Natural killer cell treated with Interleukin-12 subunit alpha and Interleukin-12 subunit beta and Interleukin-15 and Interleukin-18, amount 100 ng/mL, for 72 hours (primary cell): Measurements from ENCODE around the gene SEPTIN2. TPM values are rescaled to one million over a fixed set of nuclear protein-coding genes. Genes with fewer than 3 reads are reported as not detected.
"Not testable (repeated sequence)": the region's sequence is repeated elsewhere in the genome, so short reads cannot be mapped to it uniquely, and the experiment has no call there.

Experiments
- ATAC-seq, 2 donors: fragments of 150-1000 bp; cut with Tn5 transposase in 1 of 2; sonication (Bioruptor Pico), chemical (Tn5 transposase) in 1 of 2; 2 replicates each; pipeline ENCODE4 v1.10.0; 2021
- DNase-seq: peaks from one replicate; pipeline ENCODE4 v3.0.0; 2022; ENCODE audit warnings: low spot score
- H3K27ac Mint-ChIP-seq, 2 donors: 1 replicate in 1 of 2; 2 replicates in 1 of 2; pipeline ENCODE4 v1.8.0; 2022; ENCODE audit warnings: mixed read lengths in 2 of 2, mild to moderate bottlenecking in 1 of 2, moderate library complexity in 1 of 2
- H3K27me3 Mint-ChIP-seq, 2 donors: 1 replicate in 1 of 2; 2 replicates in 1 of 2; pipeline ENCODE4 v1.8.0; 2022; ENCODE audit warnings: mixed read lengths in 2 of 2
- H3K36me3 Mint-ChIP-seq: one replicate; pipeline ENCODE4 v1.8.0; 2022; ENCODE audit warnings: mixed read lengths
- H3K4me1 Mint-ChIP-seq, 2 donors: 1 replicate in 1 of 2; 2 replicates in 1 of 2; pipeline ENCODE4 v1.8.0; 2022; ENCODE audit warnings: low read depth in 2 of 2, mixed read lengths in 2 of 2, mild to moderate bottlenecking in 1 of 2
- H3K4me3 Mint-ChIP-seq: one replicate; pipeline ENCODE4 v1.8.0; 2022; ENCODE audit warnings: mixed read lengths
- H3K9me3 Mint-ChIP-seq: 2 replicates; pipeline ENCODE4 v1.8.0; 2022; ENCODE audit warnings: mixed read lengths
- total RNA-seq, 2 donors: library from RNA; stranded (reverse); gene quantifications; one replicate each; pipeline ENCODE4 v1.2.3, GENCODE V29; 2022

Gene SEPTIN2
- total RNA-seq, 2 donors from 2014 or later = 246 to 264 TPM

DNA sequence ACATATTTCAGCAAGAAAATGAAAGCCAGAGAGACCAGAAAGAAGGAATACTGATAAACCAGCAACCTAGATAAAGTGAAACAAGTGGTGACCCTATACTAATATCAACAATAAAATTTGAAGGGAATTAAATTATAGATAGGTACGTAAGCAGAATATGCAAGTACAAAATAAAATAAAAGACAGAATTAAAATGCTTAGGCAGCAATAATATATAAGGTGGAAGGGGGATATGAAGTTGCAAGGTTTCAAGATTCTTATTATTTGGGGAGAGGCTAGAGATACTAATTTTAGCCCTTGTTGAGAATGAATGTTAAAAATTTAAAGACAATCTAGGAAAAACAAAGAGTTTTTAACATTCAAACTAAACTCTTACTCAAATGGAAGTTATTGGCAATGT, 39.8 kb upstream of the SEPTIN2 start:
- no peak overlapping the region for H3K4me3 Mint-ChIP-seq
- H3K27me3 Mint-ChIP-seq = no peaks in the 10 kb centered on the region
- H3K36me3 Mint-ChIP-seq = peaks cover 9% of the 10 kb centered on the region
- H3K9me3 Mint-ChIP-seq = peaks cover 3% of the 10 kb centered on the region
- no peak overlapping the region for H3K27ac Mint-ChIP-seq
- DNase-seq (no peak), ATAC-seq (no peak)
- peaks cover 24 to 32% of the 10 kb centered on the region in 2 donors for H3K4me1 Mint-ChIP-seq

DNA sequence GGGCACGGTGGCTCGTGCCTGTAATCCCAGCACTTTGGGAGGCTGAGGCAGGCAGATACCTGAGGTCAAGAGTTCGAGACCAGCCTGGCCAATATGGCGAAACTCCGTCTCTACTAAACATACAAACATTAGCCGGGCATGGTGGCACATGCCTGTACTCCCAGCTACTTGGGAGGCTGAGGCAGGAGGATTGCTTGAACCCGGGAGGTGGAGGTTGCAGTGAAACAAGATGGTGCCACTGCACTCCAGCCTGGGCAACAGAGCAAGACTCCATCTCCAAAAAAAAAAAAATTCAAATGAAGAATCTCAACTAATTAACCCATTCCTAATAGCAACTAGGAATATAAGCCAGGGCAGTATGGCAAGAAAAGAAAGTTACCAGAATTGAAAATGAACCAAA, 37.4 kb upstream of the SEPTIN2 start:
- not testable (repeated sequence) for H3K36me3 Mint-ChIP-seq, H3K9me3 Mint-ChIP-seq, H3K4me3 Mint-ChIP-seq, H3K27ac Mint-ChIP-seq, H3K27me3 Mint-ChIP-seq, DNase-seq, ATAC-seq
- H3K4me1 Mint-ChIP-seq = peaks cover 21 to 29% of the 10 kb centered on the region in 2 donors

DNA sequence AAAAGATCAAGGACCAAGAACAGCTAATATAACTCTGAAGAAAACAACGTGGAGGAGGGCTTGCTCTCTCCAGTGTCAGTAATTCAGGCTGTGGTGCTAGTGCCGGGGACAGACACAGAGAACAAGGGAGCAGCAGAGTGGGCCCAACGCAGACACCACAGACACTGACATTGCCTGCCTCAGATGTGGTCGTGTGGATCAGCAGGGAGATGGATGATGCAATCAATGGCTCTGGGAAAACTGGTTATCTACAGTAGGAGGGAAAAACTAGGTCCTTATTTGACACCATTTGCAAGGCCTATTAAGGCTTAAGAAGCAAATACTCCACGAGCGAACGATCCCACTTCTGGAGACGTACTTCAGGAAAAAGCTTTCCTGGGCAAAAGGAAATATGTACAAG, 36.3 kb upstream of the SEPTIN2 start:
- ATAC-seq = no peak
- Mint-ChIP-seq H3K27me3 (no peaks in the 10 kb centered on the region), H3K27ac (no peak overlapping the region), H3K9me3 (peaks cover 3% of the 10 kb centered on the region), H3K4me1 (peaks cover 16 to 19% of the 10 kb centered on the region in 2 donors), H3K4me3 (no peak overlapping the region), H3K36me3 (peaks cover 9% of the 10 kb centered on the region)
- DNase-seq = no peak

DNA sequence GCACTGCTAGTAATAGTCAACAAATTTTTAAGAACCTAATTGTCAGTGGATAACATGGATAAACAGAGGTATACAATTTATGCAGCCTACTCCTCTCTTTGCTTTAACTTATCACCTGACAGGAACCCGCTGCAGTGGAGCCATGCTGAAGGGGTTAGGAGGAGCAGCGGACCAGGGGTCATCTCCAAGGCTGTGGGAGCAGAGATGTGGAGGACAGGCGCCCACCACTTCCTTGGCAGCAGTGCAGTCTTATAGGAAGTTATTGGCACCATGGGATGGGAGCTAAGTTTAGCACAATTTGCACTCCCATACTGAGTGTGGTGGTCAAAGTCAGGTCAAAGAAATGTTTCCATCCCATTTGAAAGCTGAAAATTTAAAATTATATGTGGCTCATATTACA, 35.9 kb upstream of the SEPTIN2 start:
- Mint-ChIP-seq H3K4me3 (no peak overlapping the region), H3K9me3 (peaks cover 3% of the 10 kb centered on the region), H3K36me3 (peaks cover 9% of the 10 kb centered on the region), H3K4me1 (peaks cover 15 to 17% of the 10 kb centered on the region in 2 donors), H3K27ac (no peak overlapping the region), H3K27me3 (no peaks in the 10 kb centered on the region)
- no peak for ATAC-seq
- DNase-seq = no peak

DNA sequence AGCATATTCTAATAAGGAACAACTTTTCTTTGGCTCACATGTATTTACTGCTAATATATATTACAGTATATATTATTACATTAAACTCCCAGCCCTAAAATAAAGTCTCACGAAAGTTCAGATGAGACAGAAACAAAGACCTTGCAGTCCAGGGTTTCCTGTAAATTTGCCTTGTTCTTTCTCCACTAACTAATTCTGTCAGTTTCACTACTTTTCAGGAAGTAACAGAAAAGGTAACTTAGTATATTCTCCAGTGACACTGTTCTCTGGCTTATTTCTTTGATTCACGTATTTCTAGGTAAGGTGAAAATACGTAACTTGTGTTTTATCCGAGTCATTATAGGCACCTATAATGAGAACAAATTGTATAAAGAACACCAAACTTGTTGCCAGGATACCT, 35.4 kb upstream of the SEPTIN2 start:
- ATAC-seq = no peak
- Mint-ChIP-seq H3K4me1 (peaks cover 13 to 17% of the 10 kb centered on the region in 2 donors), H3K36me3 (peaks cover 5% of the 10 kb centered on the region), H3K9me3 (peaks cover 3% of the 10 kb centered on the region), H3K4me3 (no peak overlapping the region), H3K27me3 (no peaks in the 10 kb centered on the region), H3K27ac (no peak overlapping the region)
- no peak for DNase-seq

DNA sequence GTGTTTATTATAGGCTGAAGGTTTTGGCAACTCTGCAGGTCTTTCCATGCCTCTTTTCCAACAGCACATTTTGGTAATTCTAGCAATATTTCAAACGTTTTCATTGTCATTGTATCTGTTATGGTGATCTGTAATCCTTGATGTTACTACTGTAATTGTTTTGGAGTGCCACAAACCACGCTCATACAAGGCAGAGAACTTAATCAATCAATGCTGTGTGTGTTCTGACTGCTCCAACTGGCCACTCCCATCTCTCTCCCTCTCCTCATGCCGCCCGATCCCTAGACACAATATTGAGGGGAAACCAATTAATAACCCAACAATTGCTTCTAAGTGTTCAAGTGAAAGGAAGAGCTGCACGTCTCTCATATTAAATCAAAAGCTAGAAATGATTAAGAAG, 33.2 kb upstream of the SEPTIN2 start:
- H3K27ac Mint-ChIP-seq = peak overlapping the region in 1 of 2 donors; percentile 16
- DNase-seq (no peak), ATAC-seq (no peak)
- no peaks in the 10 kb centered on the region for H3K36me3 Mint-ChIP-seq
- no peaks in the 10 kb centered on the region for H3K9me3 Mint-ChIP-seq
- H3K4me3 Mint-ChIP-seq = no peak overlapping the region
- H3K27me3 Mint-ChIP-seq = no peaks in the 10 kb centered on the region
- peaks cover 14 to 17% of the 10 kb centered on the region in 2 donors for H3K4me1 Mint-ChIP-seq

DNA sequence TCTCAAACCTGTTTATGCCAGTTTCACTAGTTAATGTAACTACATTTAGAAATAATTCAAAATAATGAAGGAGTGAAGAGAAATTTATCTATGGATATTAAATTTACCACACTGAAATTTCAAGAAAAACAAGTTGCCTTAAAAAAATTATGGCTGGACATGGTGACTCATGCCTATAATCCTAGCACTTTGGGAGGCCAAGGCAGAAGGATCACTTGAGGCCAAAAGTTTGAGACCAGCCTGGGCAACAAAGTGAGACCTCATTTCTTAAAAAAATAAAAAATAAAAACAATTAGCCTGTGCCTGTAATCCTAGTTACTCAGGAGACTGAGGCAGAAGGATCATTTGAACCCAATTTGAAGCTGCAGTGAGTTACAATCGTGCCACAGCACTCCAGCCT, 30.1 kb upstream of the SEPTIN2 start:
- no peaks in the 10 kb centered on the region for H3K27me3 Mint-ChIP-seq
- no peak overlapping the region for H3K27ac Mint-ChIP-seq
- DNase-seq (no peak), ATAC-seq (no peak)
- H3K4me3 Mint-ChIP-seq = no peak overlapping the region
- H3K36me3 Mint-ChIP-seq = no peaks in the 10 kb centered on the region
- H3K4me1 Mint-ChIP-seq = peaks cover 33 to 43% of the 10 kb centered on the region in 2 donors
- no peaks in the 10 kb centered on the region for H3K9me3 Mint-ChIP-seq

DNA sequence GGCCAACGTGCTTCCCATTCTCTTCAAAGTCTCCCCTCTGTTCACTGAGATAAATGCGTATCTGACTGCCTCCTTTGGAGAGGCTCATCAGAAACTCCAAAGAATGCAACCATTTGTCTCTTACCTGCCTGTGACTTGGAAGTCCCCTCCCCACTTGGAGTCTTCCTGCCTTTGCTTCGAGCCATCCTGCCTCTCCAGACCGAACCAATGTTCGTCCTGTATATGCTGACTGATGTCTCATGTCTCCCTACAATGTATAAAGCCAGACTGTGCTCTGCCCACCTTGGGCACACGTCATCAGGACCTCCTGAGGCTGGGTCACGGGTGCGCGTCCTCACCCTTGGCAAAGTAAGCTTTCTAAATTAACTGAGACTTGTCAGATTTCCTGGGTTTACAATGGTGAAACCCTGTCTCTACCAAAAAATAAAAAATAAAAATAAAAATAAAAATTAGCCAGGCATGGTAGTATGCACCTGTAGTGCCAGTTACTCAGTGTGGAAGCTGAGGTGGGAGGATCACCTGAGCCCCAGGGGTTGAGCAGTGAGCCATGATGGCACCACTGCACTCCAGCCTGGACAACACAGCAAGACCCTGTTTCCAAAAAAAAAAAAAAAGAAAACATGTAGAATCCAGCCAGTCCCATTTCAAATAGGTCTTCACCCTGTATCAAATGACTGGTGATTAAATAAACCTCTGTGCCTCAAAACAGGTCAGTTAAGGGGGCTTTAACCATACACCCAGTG, 29.2 kb upstream of the SEPTIN2 start:
- H3K36me3 Mint-ChIP-seq = no peaks in the 10 kb centered on the region
- no peaks in the 10 kb centered on the region for H3K27me3 Mint-ChIP-seq
- no peaks in the 10 kb centered on the region for H3K9me3 Mint-ChIP-seq
- peaks cover 41 to 53% of the 10 kb centered on the region in 2 donors for H3K4me1 Mint-ChIP-seq
- DNase-seq = no peak
- ATAC-seq = no peak
- H3K4me3 Mint-ChIP-seq = no peak overlapping the region
- H3K27ac Mint-ChIP-seq = no peak overlapping the region

DNA sequence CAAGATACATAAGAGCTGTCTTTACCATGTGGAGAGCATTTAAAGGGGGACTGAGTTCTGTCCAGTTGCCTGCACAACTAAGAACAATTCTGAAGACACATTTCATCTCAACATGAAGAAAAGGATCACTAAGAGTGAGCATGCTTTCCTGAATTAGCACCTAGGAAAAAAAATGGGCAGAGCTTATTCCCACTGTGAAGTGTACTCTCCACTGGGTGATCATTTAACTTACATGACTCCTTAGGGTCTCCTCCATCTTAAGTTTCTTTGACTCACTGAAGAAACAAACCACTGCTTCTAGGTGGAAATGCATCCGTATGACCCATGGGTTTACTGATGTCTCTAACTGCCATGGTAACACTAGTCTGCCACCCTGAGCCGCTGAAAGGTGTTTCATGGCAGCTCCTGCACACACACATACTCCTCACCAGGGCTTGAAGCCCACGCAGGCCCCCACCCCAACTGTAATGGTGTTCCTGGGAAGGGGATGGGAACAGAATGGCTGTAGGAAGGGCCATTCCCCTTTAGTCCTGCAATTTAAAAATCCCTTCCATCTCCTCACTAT, 27.3 kb upstream of the SEPTIN2 start:
- Mint-ChIP-seq H3K27me3 (no peaks in the 10 kb centered on the region), H3K9me3 (no peaks in the 10 kb centered on the region), H3K27ac (no peak overlapping the region), H3K4me1 (peaks cover 39 to 50% of the 10 kb centered on the region in 2 donors), H3K36me3 (no peaks in the 10 kb centered on the region), H3K4me3 (no peak overlapping the region)
- no peak for DNase-seq
- no peak for ATAC-seq

DNA sequence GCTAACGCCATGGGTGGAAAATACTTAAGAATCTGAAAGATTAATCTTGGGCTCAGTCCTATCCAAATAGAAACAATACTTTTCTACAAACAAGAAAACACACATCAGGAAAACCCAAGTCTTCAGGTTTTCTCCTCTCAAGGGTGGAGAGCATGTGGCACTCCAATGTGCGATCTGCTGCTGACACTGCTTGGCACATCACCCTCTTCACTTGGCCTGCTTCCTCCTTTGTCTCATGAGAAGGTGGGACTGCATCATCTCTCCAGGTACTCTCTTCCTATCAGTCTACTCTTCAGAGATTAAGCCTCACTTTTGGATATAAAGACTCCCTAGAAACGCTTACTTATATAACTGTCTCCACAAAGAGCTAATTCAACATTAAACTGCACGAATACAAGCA, 26.7 kb upstream of the SEPTIN2 start:
- no peaks in the 10 kb centered on the region for H3K9me3 Mint-ChIP-seq
- no peak overlapping the region for H3K27ac Mint-ChIP-seq
- H3K27me3 Mint-ChIP-seq = no peaks in the 10 kb centered on the region
- H3K4me3 Mint-ChIP-seq = no peak overlapping the region
- ATAC-seq = no peak
- H3K4me1 Mint-ChIP-seq = peaks cover 39 to 49% of the 10 kb centered on the region in 2 donors
- DNase-seq = no peak
- no peaks in the 10 kb centered on the region for H3K36me3 Mint-ChIP-seq

DNA sequence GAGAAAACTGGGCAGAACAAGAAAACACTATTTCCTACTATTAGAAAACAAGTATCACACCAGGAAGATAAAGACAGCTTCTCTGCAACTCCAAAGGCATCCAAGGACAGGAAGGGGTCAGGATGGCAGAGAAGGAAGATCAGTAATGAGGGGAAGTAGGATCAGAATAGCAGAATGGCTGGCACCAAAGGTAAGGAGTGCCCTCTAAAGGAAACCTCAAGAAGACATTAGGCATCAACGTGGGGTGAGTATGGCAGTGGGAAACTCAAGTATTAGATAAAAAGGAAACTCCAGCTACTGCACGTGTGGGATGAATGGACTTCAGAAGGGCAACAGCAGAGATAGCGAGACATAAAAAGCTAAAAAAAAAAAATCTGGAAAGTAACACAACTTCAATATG, 26.1 kb upstream of the SEPTIN2 start:
- Mint-ChIP-seq H3K27me3 (no peaks in the 10 kb centered on the region), H3K9me3 (no peaks in the 10 kb centered on the region), H3K27ac (no peak overlapping the region), H3K4me3 (no peak overlapping the region), H3K4me1 (peaks cover 39 to 44% of the 10 kb centered on the region in 2 donors), H3K36me3 (no peaks in the 10 kb centered on the region)
- ATAC-seq (no peak), DNase-seq (no peak)

DNA sequence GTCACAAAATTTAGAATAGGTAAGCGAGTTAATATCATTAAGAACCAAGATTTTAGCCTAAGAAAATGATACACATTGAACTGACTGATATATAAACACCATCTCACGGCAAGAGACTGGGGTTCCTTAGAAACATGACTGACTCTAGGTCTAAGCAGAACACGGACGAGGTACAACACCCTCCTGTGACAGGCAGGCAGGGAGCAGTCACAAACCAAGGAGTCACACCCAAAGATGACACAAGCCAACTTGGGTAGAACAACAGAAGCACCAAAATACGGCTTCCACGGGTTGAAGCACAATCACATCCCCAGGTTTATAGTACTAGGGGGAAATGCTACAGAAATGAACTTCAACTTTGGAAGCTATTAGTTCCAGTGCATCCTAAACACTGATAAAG, 24.6 kb upstream of the SEPTIN2 start:
- Mint-ChIP-seq H3K9me3 (no peaks in the 10 kb centered on the region), H3K4me3 (no peak overlapping the region), H3K27me3 (no peaks in the 10 kb centered on the region), H3K4me1 (peaks cover 39 to 51% of the 10 kb centered on the region in 2 donors), H3K27ac (peak overlapping the region in 1 of 2 donors; percentile 10), H3K36me3 (no peaks in the 10 kb centered on the region)
- ATAC-seq (no peak), DNase-seq (no peak)

DNA sequence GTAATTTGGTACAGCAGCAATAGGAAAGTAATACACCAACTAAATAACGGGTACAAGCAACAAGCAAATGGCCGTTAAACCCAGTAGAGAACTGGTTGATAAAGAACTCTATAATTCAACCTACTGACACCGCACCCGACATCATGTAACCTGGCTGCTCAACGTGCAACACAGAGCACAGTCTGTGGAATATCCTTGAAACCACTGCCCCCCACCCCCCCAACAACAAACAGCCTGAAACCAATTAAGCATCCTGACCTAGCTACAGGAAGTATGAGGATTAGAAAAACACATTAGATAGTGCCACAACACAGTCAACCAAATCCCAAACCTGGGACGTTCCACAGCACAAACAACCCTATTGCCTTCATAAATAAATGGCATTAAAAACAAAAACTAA, 23.7 kb upstream of the SEPTIN2 start:
- Mint-ChIP-seq H3K27me3 (no peaks in the 10 kb centered on the region), H3K27ac (peak overlapping the region in 1 of 2 donors; percentile 10), H3K9me3 (no peaks in the 10 kb centered on the region), H3K36me3 (peaks cover 2% of the 10 kb centered on the region), H3K4me3 (no peak overlapping the region), H3K4me1 (peaks cover 41 to 59% of the 10 kb centered on the region in 2 donors)
- DNase-seq = no peak
- ATAC-seq = no peak

DNA sequence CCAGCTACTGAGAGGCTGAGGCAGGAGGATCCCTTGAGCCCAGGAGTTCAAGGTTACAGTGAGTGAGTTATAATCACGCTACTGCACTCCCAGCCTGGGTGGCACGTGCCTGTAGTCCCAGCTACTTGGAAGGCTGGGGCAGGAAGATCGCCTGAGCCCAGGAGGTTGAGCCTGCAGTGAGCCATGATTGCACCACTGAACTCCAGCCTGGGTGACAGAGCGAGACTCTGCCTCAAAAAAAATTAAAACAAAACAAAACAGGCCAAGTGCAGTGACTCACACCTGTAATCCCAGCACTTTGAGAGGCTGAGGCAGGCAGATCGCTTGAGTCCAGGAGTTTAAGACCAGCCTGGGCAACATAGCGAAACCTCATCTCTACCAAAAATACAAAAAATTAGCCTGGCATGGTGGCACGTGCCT, 22.3 kb upstream of the SEPTIN2 start:
- not testable (repeated sequence) for DNase-seq, H3K4me3 Mint-ChIP-seq, H3K27ac Mint-ChIP-seq, H3K27me3 Mint-ChIP-seq, H3K9me3 Mint-ChIP-seq, H3K36me3 Mint-ChIP-seq, ATAC-seq
- peaks cover 40 to 59% of the 10 kb centered on the region in 2 donors for H3K4me1 Mint-ChIP-seq
